Right atrium auricular region (tissue), 2 donors: ENCODE data around the gene CCR1. TPM values are rescaled to one million over a fixed set of nuclear protein-coding genes. Genes with fewer than 3 reads are reported as not detected.

ENCODE experiments used
- DNase-seq: peaks from one replicate; pipeline ENCODE4 v3.0.0-alpha.2; 2019; ENCODE audit warnings: low spot score
- H3K27ac ChIP-seq, 2 donors: fragments of 200-600 bp; sonication (generic); 1 replicate in 1 of 2; 2 replicates in 1 of 2; pipeline ENCODE4 v1.5.1; 2016 to 2019
- H3K27me3 ChIP-seq, 2 donors: fragments of 200-600 bp; sonication (generic); one replicate each; pipeline versions ENCODE4 v1.5.1 to v1.6.0; 2017 to 2019
- H3K36me3 ChIP-seq: fragments of 200-600 bp; sonication (generic); one replicate; pipeline ENCODE4 v1.5.1; 2016
- H3K4me1 ChIP-seq, 2 donors: fragments of 200-600 bp; sonication (generic); one replicate each; pipeline versions ENCODE4 v1.5.1 to v1.6.0; 2017 to 2019
- H3K4me3 ChIP-seq, 2 donors: fragments of 200-600 bp; sonication (generic); 1 replicate in 1 of 2; 2 replicates in 1 of 2; pipeline ENCODE4 v1.5.1; 2017 to 2019; ENCODE audit warnings: mild to moderate bottlenecking in 1 of 2, moderate library complexity in 1 of 2
- H3K9me3 ChIP-seq, 2 donors: fragments of 200-600 bp; sonication (generic); one replicate each; pipeline ENCODE4 v1.5.1; 2019
- total RNA-seq, 2 donors: library from RNA; depleted of rRNA; stranded (reverse); fragments of >200 nt; gene quantifications; one replicate each; pipeline ENCODE4 v1.1.0, GENCODE V29; 2016
- TF ChIP-seq, protein P1 (sequence below), 2 donors: fragments of 200-600 bp; sonication (generic); IDR thresholded peaks; one replicate each; pipeline ENCODE4 v1.5.1; 2019; ENCODE audit warnings: antibody characterized with exemption in 2 of 2

Gene CCR1
- total RNA-seq, 2 donors from 2014 or later, result 1.2 to 8.9 TPM

DNA sequence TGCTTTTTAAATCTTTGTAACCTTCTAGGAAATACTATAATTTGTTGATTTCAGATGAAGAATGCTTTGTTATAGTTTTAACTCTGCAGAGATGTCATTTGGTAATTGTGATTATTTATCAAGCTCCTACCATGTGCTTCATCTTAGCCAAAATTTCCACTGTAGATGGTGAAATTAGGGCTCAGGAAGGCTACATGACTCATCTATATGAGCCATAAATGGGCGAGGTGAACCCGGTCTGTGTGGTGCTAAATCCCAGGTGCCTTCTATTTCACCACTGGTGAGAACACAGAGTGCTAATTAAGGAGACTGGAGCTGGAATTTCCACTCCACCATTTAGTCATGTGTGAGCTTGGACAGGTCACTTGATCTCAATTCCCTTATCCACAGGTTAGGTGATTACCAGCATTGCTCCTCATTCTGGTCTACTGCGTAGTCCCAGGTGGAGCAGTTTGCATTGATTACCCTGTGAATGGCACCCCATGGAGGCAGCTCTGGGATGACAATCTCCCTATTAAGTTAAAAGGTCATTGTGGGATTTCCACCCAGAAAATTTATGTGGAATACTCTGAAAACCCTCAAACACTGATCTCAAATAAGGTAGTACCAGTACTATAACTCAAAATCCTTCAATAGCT lies 31.3 kb upstream of the CCR1 start:
- Histone ChIP-seq H3K27ac (no peak overlapping the region), H3K4me1 (no peaks in the 10 kb centered on the region), H3K4me3 (no peak overlapping the region), H3K36me3 (no peaks in the 10 kb centered on the region), H3K27me3 (no peaks in the 10 kb centered on the region), H3K9me3 (no peaks in the 10 kb centered on the region)
- DNase-seq, result no peak
- TF ChIP-seq, protein P1, sequence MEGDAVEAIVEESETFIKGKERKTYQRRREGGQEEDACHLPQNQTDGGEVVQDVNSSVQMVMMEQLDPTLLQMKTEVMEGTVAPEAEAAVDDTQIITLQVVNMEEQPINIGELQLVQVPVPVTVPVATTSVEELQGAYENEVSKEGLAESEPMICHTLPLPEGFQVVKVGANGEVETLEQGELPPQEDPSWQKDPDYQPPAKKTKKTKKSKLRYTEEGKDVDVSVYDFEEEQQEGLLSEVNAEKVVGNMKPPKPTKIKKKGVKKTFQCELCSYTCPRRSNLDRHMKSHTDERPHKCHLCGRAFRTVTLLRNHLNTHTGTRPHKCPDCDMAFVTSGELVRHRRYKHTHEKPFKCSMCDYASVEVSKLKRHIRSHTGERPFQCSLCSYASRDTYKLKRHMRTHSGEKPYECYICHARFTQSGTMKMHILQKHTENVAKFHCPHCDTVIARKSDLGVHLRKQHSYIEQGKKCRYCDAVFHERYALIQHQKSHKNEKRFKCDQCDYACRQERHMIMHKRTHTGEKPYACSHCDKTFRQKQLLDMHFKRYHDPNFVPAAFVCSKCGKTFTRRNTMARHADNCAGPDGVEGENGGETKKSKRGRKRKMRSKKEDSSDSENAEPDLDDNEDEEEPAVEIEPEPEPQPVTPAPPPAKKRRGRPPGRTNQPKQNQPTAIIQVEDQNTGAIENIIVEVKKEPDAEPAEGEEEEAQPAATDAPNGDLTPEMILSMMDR (IDR thresholded peaks at IDR 0.05), result no peak

DNA sequence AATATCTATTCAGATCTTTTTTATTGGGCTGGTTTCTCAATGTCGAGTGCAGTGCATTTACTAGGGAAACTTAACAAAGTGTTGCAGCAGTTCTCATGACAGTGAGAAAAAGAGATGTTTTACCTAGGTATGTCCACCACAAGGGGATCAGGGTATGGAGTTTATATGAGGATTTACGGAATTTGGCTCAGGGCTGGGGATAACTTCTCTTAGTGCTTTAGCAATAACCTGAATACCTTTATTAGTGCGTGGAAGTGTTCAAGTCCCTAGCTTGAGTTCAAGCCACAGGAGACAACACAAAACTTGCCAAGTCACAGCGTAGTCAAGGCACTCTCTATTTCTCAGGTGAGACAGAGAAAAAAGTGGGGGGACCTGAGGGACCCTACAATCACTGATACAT lies 30.3 kb upstream of the CCR1 start:
- DNase-seq, result no peak
- TF ChIP-seq, protein P1 (IDR thresholded peaks at IDR 0.05), result no peak
- Histone ChIP-seq H3K4me1 (no peaks in the 10 kb centered on the region), H3K9me3 (no peaks in the 10 kb centered on the region), H3K27me3 (no peaks in the 10 kb centered on the region), H3K4me3 (no peak overlapping the region), H3K36me3 (no peaks in the 10 kb centered on the region), H3K27ac (no peak overlapping the region)

DNA sequence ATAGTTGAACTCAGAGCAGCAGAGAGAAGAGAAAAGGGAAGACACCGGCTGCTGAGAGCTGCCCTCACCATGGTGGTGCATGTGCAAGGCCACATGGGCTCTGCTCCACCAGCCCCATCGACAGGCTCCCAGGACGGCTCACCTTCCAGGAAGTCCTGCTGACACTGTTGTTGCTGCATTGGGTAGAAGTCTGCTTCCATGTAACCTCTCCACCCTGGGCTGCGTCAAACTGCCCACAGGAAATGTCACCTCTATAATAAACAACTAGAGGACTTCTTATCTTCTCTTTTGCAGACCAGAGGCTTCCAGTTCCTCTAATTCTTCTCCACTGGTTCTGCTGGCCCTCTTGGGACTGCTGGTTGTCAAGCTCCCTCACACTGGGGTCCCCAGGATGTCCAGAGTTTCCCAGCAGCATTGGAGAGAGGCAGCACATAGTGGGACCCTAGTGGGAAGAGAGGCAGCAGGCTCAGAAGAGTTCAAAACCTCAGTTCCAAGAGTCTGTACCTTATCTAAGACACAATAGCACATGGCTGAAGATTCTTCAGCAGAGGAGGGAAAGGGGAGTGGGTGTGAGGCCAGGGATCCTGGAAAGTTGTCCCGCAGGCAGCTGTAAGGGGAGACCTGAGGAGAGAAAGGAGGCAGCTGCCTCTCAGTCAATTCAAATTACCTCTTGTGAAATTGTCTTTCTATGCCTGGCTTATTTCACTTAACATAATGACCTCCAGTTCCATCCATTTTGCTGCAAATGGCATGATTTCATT lies 28.4 kb upstream of the CCR1 start:
- Histone ChIP-seq H3K27me3 (no peaks in the 10 kb centered on the region), H3K36me3 (no peaks in the 10 kb centered on the region), H3K4me3 (no peak overlapping the region), H3K27ac (no peak overlapping the region), H3K9me3 (no peaks in the 10 kb centered on the region), H3K4me1 (no peaks in the 10 kb centered on the region)
- TF ChIP-seq, protein P1 (IDR thresholded peaks at IDR 0.05), result no peak
- no peak for DNase-seq

DNA sequence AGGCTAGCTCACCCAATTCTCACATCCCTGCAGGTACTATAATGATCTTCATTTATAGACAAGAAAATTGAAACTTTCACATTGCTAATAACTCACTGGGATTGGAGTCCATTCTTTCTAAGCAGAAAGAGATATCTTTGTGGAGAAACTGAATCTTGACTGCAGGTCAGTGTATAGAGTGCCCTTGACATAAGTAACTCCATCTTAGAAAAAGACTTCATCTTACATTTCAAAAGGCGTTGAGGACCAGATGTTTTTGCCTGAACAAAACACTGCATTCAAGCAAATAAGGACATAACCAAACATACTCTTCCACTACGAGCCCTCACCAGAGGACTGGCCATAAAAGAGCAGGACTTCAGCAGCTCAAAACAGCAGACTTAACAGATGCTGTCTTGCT lies 27.3 kb upstream of the CCR1 start:
- H3K27ac ChIP-seq, result no peak overlapping the region
- H3K36me3 ChIP-seq, result no peaks in the 10 kb centered on the region
- TF ChIP-seq, protein P1 (IDR thresholded peaks at IDR 0.05), result no peak
- no peak overlapping the region for H3K4me3 ChIP-seq
- no peaks in the 10 kb centered on the region for H3K4me1 ChIP-seq
- no peaks in the 10 kb centered on the region for H3K9me3 ChIP-seq
- H3K27me3 ChIP-seq, result no peaks in the 10 kb centered on the region
- DNase-seq, result no peak

DNA sequence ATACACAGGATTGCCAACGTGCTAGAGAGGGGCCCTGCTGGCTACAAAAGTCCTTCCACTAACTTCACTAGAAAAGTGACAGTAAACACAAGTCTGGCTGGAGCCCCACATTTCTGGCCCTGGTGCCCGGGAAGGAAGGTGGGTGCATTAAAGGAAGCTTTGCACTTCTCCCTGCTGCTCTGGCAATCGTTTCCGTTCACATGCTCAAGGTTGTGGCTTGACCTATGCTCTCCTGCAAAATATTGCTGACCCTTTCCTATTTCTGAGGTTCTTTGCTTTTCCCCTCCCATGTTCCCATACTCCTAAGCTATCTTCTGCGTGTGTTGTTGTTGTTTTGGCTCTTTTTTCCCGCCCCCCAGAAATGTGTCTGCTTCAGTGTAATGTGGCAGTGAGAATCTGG lies 25.1 kb upstream of the CCR1 start:
- Histone ChIP-seq H3K27me3 (no peaks in the 10 kb centered on the region), H3K9me3 (no peaks in the 10 kb centered on the region), H3K4me1 (no peaks in the 10 kb centered on the region), H3K36me3 (no peaks in the 10 kb centered on the region), H3K27ac (no peak overlapping the region), H3K4me3 (no peak overlapping the region)
- no peak for DNase-seq
- TF ChIP-seq, protein P1 (IDR thresholded peaks at IDR 0.05), result no peak
